Nephron (organoid): Measurements from ENCODE around the gene CMBL.

ENCODE experiments used
- H3K27ac Mint-ChIP-seq, 3 experiments: 2 replicates each; pipeline ENCODE4 v1.8.0; 2020; ENCODE audit warnings: mixed read lengths in 3 of 3, mild to moderate bottlenecking in 2 of 3, moderate library complexity in 1 of 3
- H3K27me3 Mint-ChIP-seq: 2 replicates; pipeline ENCODE4 v1.8.0; 2021; ENCODE audit warnings: low read depth, mild to moderate bottlenecking, moderate library complexity, mixed read lengths
- H3K36me3 Mint-ChIP-seq: 2 replicates; pipeline ENCODE4 v1.8.0; 2020; ENCODE audit warnings: low read depth, mixed read lengths
- H3K4me1 Mint-ChIP-seq: 2 replicates; pipeline ENCODE4 v1.8.0; 2020; ENCODE audit warnings: mixed read lengths
- H3K4me3 Mint-ChIP-seq, 3 experiments: 2 replicates each; pipeline ENCODE4 v1.8.0; 2020; ENCODE audit warnings: mild to moderate bottlenecking in 3 of 3, mixed read lengths in 3 of 3, moderate library complexity in 2 of 3
- H3K9me3 Mint-ChIP-seq: 2 replicates; pipeline ENCODE4 v1.8.0; 2020; ENCODE audit warnings: mixed read lengths
- CTCF ChIP-seq, 3 experiments: fragments of 200-600 bp; sonication (generic); IDR thresholded peaks; one replicate each; pipeline ENCODE4 v1.5.0; 2021; ENCODE audit warnings: antibody characterized with exemption in 3 of 3; ENCODE audit not compliant: unreplicated experiment in 3 of 3

CMBL gene

DNA sequence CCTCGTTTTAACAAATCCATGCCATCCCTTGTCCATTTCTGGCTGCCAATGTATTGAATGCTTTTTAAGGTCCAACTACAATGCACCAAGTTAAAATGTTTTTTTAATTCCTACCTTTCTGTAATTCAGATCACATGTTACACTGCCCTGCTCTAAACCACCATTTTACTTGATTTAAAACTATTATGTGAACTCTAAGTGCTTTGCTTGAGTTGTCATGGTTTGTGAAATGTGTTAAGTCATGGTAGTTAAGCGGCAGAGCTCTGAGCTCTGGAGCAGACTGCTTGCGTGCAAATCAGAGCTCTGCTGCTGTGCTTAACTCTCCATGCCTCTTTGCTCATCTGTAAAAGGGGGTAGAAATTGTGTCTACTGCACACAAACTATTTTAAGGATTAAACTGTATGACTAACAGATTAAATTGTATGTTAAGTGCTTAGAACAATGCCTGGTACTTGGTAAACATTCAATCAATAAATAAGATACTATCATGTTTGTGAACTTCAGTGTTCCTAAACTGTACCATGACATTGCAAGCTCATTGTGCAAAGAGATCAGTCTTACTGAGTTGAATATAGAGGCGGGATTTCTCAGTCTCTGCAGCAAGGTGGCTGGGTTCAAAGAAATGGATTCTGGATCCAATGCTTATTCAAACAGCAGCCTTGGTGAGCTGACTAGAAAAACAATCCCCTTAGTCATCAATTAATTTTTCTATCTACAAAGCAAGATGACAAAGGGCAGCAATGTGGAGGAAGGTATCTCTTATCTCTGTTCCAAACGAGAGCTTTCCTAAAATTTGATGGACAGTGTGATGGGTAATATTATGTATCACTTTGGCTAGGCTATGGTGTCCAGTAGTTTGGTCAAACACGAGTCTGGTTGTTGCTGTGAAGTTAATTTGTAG is 16.1 kb upstream of the CMBL start:
- peak overlapping the region; percentile 41 to 62 (median 57) for H3K27ac Mint-ChIP-seq
- no peaks in the 10 kb centered on the region for H3K9me3 Mint-ChIP-seq
- H3K4me1 Mint-ChIP-seq: peaks cover 25% of the 10 kb centered on the region
- H3K36me3 Mint-ChIP-seq: no peaks in the 10 kb centered on the region
- no peak for TF ChIP-seq CTCF (IDR thresholded peaks at IDR 0.05; ENCODE audit: unreplicated experiment in 3 of 3)
- H3K4me3 Mint-ChIP-seq: no peak overlapping the region
- no peaks in the 10 kb centered on the region for H3K27me3 Mint-ChIP-seq

GRCh38 chr5:10321882-10322281 is 14.2 kb upstream of the CMBL start:
- peaks cover 32% of the 10 kb centered on the region for H3K4me1 Mint-ChIP-seq
- no peak overlapping the region for H3K27ac Mint-ChIP-seq
- H3K9me3 Mint-ChIP-seq: no peaks in the 10 kb centered on the region
- no peaks in the 10 kb centered on the region for H3K36me3 Mint-ChIP-seq
- no peak overlapping the region for H3K4me3 Mint-ChIP-seq
- H3K27me3 Mint-ChIP-seq: no peaks in the 10 kb centered on the region
- TF ChIP-seq CTCF (IDR thresholded peaks at IDR 0.05; ENCODE audit: unreplicated experiment in 3 of 3): no peak

GRCh38 chr5:10320793-10321192 is 13.1 kb upstream of the CMBL start:
- H3K36me3 Mint-ChIP-seq: no peaks in the 10 kb centered on the region
- no peak overlapping the region for H3K4me3 Mint-ChIP-seq
- no peaks in the 10 kb centered on the region for H3K9me3 Mint-ChIP-seq
- peaks cover 32% of the 10 kb centered on the region for H3K4me1 Mint-ChIP-seq
- no peak overlapping the region for H3K27ac Mint-ChIP-seq
- H3K27me3 Mint-ChIP-seq: no peaks in the 10 kb centered on the region
- TF ChIP-seq CTCF (IDR thresholded peaks at IDR 0.05; ENCODE audit: unreplicated experiment in 3 of 3): no peak

DNA sequence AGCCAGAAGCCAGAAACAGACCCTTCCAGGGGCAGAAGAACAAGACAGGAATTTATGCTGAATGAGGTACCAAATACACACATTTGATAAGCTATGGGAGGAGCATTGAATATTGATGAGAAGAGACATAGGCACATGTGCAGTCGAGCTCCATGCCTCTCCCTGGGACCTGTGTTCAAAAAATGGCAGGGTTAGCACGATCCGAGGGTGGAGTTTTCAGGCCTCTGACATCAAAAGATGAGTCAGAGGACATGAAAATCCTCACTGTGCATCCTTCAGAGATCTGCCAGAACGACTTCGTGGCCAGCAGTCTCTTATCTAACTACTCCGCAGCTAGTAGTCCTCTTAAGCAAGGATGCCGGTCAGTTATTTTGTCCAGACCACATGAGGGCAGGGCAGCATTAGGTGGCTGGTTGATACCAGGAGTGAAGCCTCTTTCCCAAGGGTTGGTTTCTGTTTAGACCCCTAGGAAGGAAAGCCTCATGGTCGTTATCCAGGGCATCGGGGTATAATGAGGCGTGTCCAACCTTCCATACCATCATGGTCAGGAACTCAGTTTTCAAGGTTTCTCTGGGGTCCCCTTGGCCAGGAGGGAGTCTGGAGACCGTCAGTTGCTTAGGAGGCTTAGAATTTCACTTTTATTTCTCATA is 11.6 kb upstream of the CMBL start:
- Mint-ChIP-seq H3K4me3 (no peak overlapping the region), H3K27me3 (no peaks in the 10 kb centered on the region), H3K27ac (peak overlapping the region in 2 of 3 experiments; percentile 35 to 71), H3K4me1 (peaks cover 32% of the 10 kb centered on the region), H3K9me3 (no peaks in the 10 kb centered on the region), H3K36me3 (no peaks in the 10 kb centered on the region)
- no peak for TF ChIP-seq CTCF (IDR thresholded peaks at IDR 0.05; ENCODE audit: unreplicated experiment in 3 of 3)

DNA sequence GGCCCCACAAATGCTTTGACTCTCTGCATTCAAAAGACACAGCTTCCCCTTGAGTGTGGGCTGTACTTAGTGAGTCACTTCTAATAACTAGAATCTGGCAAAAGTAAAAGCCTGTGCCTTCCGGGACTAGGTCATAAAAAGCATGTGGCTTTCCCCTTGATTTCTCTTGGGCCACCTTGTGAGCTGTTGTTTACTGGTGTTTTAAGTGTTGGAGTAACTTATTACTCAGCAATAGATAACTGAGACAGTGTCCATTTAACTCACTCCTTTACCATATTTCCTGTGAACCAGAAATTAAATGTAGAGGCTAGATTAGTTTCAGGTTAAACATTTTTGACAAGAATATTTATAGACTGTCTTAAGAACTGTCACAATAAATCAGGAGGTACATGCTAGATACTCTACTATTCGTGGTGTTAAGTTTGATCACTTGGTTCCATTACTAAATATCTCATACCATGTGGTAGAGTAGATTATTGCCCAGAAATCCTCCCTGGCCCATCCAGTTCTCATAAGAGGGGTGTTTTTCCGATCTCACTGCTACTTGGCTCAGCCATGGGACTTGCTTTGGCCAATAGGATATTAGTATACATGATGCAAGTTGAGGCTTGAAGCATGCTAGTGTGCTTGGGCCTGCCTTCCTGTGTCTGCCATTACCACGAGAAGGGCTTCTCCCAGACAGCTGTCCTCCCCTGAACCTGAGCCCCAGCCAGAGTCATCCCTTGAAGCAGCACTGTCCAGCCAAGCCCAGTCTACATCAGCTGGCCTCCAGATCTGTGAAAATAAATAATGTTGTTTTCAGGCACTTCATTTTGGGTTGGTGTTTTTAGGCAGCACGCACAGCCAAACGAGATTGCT is 10.4 kb upstream of the CMBL start:
- TF ChIP-seq CTCF (IDR thresholded peaks at IDR 0.05; ENCODE audit: unreplicated experiment in 3 of 3): no peak
- Mint-ChIP-seq H3K4me1 (peaks cover 26% of the 10 kb centered on the region), H3K27ac (peak overlapping the region in 2 of 3 experiments; percentile 35 to 71), H3K27me3 (no peaks in the 10 kb centered on the region), H3K4me3 (no peak overlapping the region), H3K36me3 (no peaks in the 10 kb centered on the region), H3K9me3 (no peaks in the 10 kb centered on the region)
